KMS-11 (cell line): ENCODE measurements around the gene TOMT.

Experiments used
- H2AFZ ChIP-seq: fragments of 200-600 bp; sonication (generic); 2 replicates; pipeline ENCODE4 v1.6.1; 2016; ENCODE audit warnings: antibody characterized with exemption, mixed run types, low read depth
- H3K27ac ChIP-seq: fragments of 200-600 bp; sonication (generic); 2 replicates; pipeline ENCODE4 v1.6.1; 2016; ENCODE audit warnings: mild to moderate bottlenecking, mixed run types
- H3K27me3 ChIP-seq: fragments of 200-600 bp; sonication (generic); 2 replicates; pipeline ENCODE4 v1.6.1; 2017; ENCODE audit warnings: mild to moderate bottlenecking, low read depth, mixed run types, moderate library complexity; ENCODE audit not compliant: insufficient read depth
- H3K36me3 ChIP-seq: fragments of 200-600 bp; sonication (generic); 2 replicates; pipeline ENCODE4 v1.6.1; 2017; ENCODE audit warnings: mild to moderate bottlenecking, mixed run types; ENCODE audit not compliant: insufficient read depth
- H3K4me1 ChIP-seq: fragments of 200-600 bp; sonication (generic); 2 replicates; pipeline ENCODE4 v1.6.1; 2016; ENCODE audit warnings: mild to moderate bottlenecking, low read depth, mixed run types; ENCODE audit not compliant: poor library complexity, severe bottlenecking
- H3K4me2 ChIP-seq: fragments of 200-600 bp; sonication (generic); 2 replicates; pipeline ENCODE4 v1.7.0; 2016; ENCODE audit warnings: mild to moderate bottlenecking, mixed run types
- H3K4me3 ChIP-seq: fragments of 200-600 bp; sonication (generic); IDR thresholded peaks from 2 replicates; pipeline ENCODE4 v1.6.1; 2017; ENCODE audit warnings: low read depth, low read length, mixed read lengths; ENCODE audit not compliant: insufficient read depth
- H3K79me2 ChIP-seq: fragments of 200-600 bp; sonication (generic); 2 replicates; pipeline ENCODE4 v1.6.1; 2016; ENCODE audit warnings: low read depth, mixed run types; ENCODE audit not compliant: insufficient read depth
- H3K9ac ChIP-seq: fragments of 200-600 bp; sonication (generic); 2 replicates; pipeline ENCODE4 v1.6.1; 2016; ENCODE audit warnings: mild to moderate bottlenecking, mixed run types
- H4K20me1 ChIP-seq: fragments of 200-600 bp; sonication (generic); 2 replicates; pipeline ENCODE4 v1.6.1; 2016; ENCODE audit warnings: mild to moderate bottlenecking, mixed run types; ENCODE audit not compliant: insufficient read depth
- TF ChIP-seq, protein P1 (sequence below): fragments of 200-600 bp; sonication (generic); conservative IDR thresholded peaks from 2 replicates; pipeline ENCODE4 v1.6.1; 2017; ENCODE audit warnings: low read depth, mild to moderate bottlenecking, antibody characterized with exemption, low read length, moderate library complexity, mixed read lengths

Gene TOMT

DNA sequence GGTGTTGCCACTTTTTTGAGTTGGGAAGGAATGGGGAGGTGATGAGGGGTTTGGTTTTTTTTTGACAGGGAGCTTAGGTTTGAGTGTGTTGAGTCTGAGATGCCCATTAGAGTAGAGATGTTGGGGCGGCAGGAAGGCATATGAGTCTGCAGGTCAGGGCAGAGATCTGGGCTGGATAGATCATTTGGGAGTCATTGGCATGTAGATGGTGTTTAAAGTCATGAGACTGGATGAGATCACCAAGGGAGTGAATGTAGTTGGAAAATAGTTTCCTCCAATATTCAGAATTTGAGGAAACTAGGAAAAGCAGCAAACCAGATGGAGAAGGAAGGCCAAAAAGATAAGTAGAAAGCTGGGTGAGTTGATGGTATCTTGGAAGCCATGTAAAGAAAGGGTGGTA lies 8.8 kb downstream of the TOMT start:
- Histone ChIP-seq H3K36me3 (no peaks in the 10 kb centered on the region), H3K79me2 (no peaks in the 10 kb centered on the region), H4K20me1 (no peaks in the 10 kb centered on the region), H3K27me3 (no peaks in the 10 kb centered on the region), H3K4me1 (peaks cover 18% of the 10 kb centered on the region), H3K4me3 (no peak overlapping the region), H3K27ac (no peak overlapping the region), H3K4me2 (no peak overlapping the region), H2AFZ (no peak overlapping the region), H3K9ac (no peak overlapping the region)
- TF ChIP-seq, protein P1, sequence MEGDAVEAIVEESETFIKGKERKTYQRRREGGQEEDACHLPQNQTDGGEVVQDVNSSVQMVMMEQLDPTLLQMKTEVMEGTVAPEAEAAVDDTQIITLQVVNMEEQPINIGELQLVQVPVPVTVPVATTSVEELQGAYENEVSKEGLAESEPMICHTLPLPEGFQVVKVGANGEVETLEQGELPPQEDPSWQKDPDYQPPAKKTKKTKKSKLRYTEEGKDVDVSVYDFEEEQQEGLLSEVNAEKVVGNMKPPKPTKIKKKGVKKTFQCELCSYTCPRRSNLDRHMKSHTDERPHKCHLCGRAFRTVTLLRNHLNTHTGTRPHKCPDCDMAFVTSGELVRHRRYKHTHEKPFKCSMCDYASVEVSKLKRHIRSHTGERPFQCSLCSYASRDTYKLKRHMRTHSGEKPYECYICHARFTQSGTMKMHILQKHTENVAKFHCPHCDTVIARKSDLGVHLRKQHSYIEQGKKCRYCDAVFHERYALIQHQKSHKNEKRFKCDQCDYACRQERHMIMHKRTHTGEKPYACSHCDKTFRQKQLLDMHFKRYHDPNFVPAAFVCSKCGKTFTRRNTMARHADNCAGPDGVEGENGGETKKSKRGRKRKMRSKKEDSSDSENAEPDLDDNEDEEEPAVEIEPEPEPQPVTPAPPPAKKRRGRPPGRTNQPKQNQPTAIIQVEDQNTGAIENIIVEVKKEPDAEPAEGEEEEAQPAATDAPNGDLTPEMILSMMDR = no peak

DNA sequence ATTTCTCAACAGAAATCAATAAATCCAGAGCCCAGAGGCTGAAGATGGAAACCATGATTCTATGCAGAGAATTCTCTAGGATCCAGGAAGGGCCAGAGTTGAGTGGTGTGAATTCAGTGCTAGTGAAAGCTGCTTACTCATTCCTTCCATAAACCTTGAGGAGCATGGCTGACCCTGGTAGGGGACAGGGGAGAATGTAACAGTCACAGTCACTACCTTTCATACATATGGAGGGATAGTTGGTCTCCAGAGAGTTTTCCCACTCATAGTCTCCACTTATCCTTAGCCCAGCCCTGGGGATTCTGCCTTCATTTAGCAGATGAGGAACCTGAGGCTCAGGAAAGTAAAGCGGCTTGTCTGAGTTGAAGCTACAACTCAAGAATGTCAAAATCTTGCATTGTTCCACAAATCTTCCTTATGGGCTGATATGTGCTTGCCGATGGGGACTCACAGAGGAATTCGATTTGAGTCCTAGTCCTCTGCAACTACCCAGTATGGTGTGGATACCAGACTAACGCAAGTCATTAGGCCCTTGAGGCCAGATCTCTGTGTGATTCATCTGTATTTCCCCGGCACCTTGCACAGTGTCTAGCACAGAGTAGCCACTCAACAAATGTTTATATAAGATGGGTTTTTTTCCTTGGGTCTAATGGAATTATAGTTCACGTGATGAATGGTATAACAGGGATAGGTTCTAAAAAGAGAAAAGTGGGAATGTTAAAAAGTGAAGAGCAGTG lies 10.5 kb downstream of the TOMT start:
- Histone ChIP-seq H3K36me3 (no peaks in the 10 kb centered on the region), H3K79me2 (no peaks in the 10 kb centered on the region), H3K4me3 (no peak overlapping the region), H3K27me3 (no peaks in the 10 kb centered on the region), H4K20me1 (no peaks in the 10 kb centered on the region), H3K9ac (no peak overlapping the region), H3K4me2 (no peak overlapping the region), H3K4me1 (peaks cover 15% of the 10 kb centered on the region), H3K27ac (no peak overlapping the region), H2AFZ (no peak overlapping the region)
- TF ChIP-seq, protein P1 = no peak

DNA sequence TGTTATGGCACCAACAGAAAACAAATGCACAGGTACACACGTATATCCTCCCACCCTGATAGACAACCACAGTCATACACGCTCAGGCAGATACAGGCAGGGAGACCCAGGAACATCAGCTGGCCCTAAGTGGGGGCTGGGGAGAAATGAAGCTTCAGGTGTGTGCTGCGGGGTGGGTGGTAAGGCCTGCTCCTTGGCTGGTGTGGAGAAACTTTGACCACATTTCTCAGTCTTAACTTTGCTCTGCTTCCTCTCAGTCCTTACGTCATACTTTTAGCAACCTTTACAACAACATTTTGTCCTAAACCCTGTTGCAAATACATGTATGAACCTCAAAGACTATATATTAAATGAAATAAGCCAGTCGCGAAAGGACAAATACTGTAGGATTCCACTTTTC lies 13.5 kb downstream of the TOMT start:
- TF ChIP-seq, protein P1 = no peak
- Histone ChIP-seq H4K20me1 (no peaks in the 10 kb centered on the region), H3K9ac (no peak overlapping the region), H3K27me3 (no peaks in the 10 kb centered on the region), H3K4me3 (no peak overlapping the region), H3K27ac (no peak overlapping the region), H3K79me2 (no peaks in the 10 kb centered on the region), H2AFZ (no peak overlapping the region), H3K36me3 (no peaks in the 10 kb centered on the region), H3K4me2 (no peak overlapping the region), H3K4me1 (no peaks in the 10 kb centered on the region)

DNA sequence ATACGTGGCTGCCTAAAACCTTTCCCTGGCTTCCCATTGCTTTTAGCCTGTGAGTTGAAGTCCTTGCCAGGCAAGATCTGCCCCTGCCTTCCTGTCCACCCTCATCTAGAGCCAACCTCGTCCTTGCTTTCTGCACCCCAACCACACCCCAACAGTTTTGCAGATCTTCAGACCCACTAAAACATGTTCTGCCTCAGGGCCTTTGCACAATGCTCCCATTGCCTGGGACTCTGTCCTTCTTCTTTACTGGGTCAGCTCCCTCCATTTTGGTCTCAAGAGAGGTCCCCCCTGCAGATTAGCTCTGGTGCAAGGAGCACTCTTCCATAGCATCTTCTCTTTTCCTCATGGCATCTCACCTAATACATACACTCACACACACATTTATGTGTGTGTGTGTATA lies 15.2 kb downstream of the TOMT start:
- no peak overlapping the region for H3K9ac ChIP-seq

More for the DNA sequence above, 15.2 kb downstream of the TOMT start:
- Histone ChIP-seq H3K36me3 (no peaks in the 10 kb centered on the region), H3K4me2 (no peak overlapping the region), H3K79me2 (no peaks in the 10 kb centered on the region), H3K27me3 (no peaks in the 10 kb centered on the region), H2AFZ (no peak overlapping the region), H3K4me1 (no peaks in the 10 kb centered on the region), H3K4me3 (no peak overlapping the region), H4K20me1 (no peaks in the 10 kb centered on the region), H3K27ac (no peak overlapping the region)
- TF ChIP-seq, protein P1 = no peak
